ENCODE data around the gene SGPL1.
A peak's percentile ranks its signal among the peaks of the same experiment; 100 is the strongest.

Gene SGPL1

DNA sequence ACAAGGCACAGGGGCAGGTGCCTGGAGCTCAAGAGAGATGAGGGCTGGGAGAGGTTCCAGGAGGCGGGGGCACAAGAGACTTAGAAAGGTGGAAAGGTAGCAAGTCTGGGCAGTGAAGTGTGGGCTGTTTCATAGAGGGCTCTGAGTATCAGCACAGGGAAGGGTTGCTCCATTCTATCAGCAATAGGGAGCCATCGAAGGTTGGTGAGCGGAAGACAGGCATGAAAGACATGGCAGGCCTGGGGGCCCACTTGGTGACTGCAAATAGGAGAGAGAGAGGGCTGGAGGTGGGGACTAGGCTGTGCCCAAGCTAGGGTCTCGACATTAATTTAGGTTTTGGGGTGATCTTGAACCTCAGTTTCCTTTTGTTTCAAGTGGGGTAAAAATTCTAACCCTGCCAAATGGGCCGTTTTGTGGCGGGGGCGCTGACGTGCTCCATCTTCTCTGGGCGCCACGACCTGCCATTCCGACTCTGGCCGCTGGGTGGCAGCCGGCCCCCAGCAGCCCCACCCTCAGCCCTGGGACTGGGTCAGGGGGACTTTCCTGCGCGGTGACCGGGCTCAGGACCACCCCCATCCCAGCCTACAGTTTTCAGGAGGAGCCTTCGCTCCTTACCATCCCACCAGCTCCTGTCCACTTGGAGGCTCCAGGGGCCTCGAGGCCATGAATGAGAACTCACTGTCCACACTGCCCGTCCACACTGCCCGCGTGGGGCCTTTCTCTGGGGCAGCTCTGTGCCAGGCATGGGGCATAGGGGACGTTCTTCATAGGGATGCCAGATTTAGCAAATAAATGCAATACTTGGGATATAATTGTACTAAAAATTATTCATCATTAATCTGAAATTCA is 109.9 kb downstream of the SGPL1 start:
- peak in 1 of 2 donors; percentile 28 for DNase-seq

DNA sequence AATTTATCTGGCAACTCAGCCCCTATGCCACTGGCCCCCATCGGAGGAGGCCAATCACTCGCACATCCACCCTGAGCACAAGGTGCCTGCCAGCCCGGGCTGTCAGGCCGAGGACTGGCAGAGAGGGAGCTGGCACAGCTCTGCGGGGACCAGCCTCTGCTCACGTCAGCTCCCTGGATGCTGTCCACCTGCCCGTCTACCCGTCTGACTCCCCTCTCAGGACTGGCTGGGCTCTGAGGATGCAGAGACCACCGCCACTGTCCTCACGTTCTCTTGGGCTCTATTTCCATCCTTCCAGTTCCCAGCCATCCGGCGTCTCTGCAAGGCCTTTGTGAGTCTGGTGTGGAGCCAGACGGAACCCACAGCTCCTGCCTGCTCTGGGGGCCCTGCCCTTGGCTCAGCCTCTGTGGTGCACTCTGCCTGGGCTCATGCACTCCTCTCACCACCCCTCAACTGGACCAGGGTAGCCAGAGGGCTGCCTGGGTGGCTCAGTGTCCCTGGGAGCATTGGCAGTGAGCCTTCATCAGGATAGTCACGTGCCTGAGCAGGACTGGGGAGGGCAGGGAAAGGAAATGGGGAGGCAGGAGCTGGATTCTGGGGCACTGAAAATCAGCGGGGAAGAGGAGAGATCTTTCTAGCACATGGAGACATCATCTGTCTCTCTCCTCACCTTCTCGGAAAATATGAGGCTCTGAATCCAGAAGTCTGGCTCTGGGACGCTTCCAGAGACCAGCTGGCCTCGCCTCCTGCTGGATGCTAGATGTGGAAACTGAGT is 110.7 kb downstream of the SGPL1 start:
- DNase-seq = no peak

DNA sequence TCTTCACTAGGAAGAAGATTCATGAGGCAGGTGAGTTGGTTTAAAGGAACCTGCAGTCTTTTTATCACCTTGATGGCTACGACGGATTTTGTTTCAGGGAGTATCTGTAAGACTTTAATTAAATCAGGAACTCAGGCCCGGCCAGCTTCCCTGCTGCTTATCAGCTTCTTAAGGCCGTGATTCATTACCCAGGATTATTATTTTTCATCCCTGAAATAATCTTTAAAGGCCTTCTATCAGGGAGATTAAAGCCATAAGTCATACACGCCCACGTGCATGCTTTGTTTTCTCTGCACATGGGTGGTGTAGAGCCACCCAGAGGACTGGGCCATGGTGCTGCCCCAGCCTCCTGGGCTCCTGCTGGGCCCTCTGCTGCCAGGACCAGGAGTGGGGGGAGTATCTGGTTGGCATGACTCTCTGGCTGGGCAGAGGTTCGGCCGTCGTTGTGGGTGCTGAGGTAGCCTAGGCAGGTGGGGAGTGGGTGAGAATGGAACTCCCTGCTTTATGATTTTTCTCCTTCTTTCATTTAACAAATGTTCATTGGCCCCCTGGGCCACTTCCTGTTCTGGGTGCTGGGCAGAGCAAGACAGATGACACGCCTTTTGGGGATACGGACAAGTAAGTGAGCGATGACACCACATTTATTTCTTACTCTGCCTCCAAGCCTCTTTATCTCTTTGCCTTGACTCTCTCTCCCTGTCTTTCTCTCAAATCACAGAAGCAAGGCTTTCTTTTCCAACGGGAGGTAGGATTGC is 111.6 kb downstream of the SGPL1 start:
- no peak for DNase-seq

- no peak for DNase-seq
Observed at GRCh38 chr10:70928140-70928539, 112.4 kb downstream of the SGPL1 start.

DNA sequence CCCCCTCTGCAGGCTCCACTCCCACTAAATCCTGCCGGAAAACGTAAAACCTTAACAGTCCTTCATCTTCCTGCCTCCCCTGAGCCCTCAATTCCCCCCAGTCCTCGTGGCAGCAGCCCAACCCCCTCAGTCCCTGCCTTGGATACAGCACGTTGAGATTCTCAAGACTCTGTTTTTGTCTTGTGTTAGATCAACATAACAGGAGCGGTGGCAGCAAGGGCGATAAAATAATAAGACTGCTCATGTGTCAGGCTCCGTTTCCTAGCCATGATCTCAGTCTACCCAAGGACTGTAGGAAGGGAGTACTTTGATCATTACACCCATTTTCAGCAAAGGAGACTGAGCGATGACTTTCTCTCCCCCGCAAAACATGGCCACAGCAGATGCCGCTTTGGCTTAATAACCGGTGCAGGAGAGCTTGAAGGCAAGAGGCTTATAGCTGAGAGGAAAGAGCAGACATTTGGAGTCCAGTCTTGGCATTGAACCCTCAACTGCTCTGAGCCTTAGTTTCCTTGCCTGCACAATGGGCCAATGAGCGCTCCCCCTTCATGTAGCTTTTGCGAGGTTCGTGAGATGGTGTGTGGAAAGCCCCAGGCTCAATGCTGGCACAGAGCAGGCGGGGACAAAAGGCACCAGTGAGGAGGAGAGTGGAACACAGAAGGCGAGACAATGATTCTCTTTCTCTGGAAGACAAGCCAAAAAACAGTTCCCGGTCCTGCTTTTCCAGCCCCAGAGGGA is 114.7 kb downstream of the SGPL1 start:
- no peak for DNase-seq
